Panc1 (cell line): ENCODE results near the gene SBF1. TPM values are rescaled to one million over a fixed set of nuclear protein-coding genes. Genes with fewer than 3 reads are reported as not detected.

Experiments
- ATAC-seq: fragments of 200-7000 bp; cut with Tn5 transposase; 2 replicates; pipeline ENCODE4 v1.9.1; 2020; ENCODE audit warnings: mild to moderate bottlenecking, moderate library complexity
- BruUV-seq: library from RNA; stranded (reverse); fragments of 400-500 nt; replicated peaks from 2 replicates; lab custom pipeline; 2021; lab: Mats Ljungman, UMichigan
- CTCF ChIA-PET: fragments of 300-600 bp; sonication (Branson Sonifier 250); formaldehyde crosslinking; loops from one replicate; lab custom pipeline; 2022; ENCODE audit warnings: antibody characterized with exemption; lab: Charles Lee
- POLR2A ChIA-PET: fragments of 300-600 bp; sonication (Branson Sonifier 250); formaldehyde crosslinking; loops from one replicate; lab custom pipeline; 2022; ENCODE audit warnings: antibody characterized with exemption; lab: Charles Lee
- DNase-seq: peaks from one replicate; pipeline ENCODE4 v3.0.0-alpha.2; 2010; ENCODE audit warnings: low read depth, low spot score
- H3K27ac ChIP-seq: 2 replicates; pipeline ENCODE4 v1.5.1; 2011; ENCODE audit warnings: mild to moderate bottlenecking, low read length, inconsistent platforms
- H3K27me3 ChIP-seq: fragments of 200-500 bp; sonication (Bioruptor generic); 2 replicates; pipeline ENCODE4 v1.6.0; 2014; ENCODE audit warnings: low read length, inconsistent platforms; ENCODE audit not compliant: control insufficient read depth, insufficient read depth
- H3K36me3 ChIP-seq: fragments of 200-500 bp; sonication (Bioruptor generic); 2 replicates; pipeline ENCODE4 v1.5.1; 2014; ENCODE audit warnings: inconsistent platforms, mild to moderate bottlenecking, low read length, moderate library complexity; ENCODE audit not compliant: control insufficient read depth, insufficient read depth
- H3K4me1 ChIP-seq: 2 replicates; pipeline ENCODE4 v1.5.1; 2011; ENCODE audit warnings: inconsistent platforms, mild to moderate bottlenecking, low read length, moderate library complexity; ENCODE audit not compliant: control insufficient read depth, insufficient read depth
- H3K4me3 ChIP-seq, 2 experiments: 2 replicates each; pipeline ENCODE4 v1.5.1; 2011 to 2012; ENCODE audit warnings: low read depth in 2 of 2, low read length in 2 of 2, mild to moderate bottlenecking in 2 of 2, inconsistent platforms in 1 of 2, moderate library complexity in 1 of 2
- H3K9me3 ChIP-seq: fragments of 200-500 bp; sonication (Bioruptor generic); 2 replicates; pipeline ENCODE4 v1.5.1; 2014; ENCODE audit warnings: low read depth, mild to moderate bottlenecking, inconsistent platforms, low read length, moderate library complexity; ENCODE audit not compliant: control insufficient read depth, insufficient read depth
- POLR2AphosphoS5 ChIP-seq: IDR thresholded peaks from 2 replicates; pipeline ENCODE4 v1.6.1; 2012; ENCODE audit warnings: mild to moderate bottlenecking, low read depth, low read length, moderate library complexity
- REST ChIP-seq, 2 experiments: IDR thresholded peaks; 2 replicates each; pipeline ENCODE4 v1.6.1; 2011 to 2012; ENCODE audit warnings: low read depth in 2 of 2, control low read depth in 1 of 2, low read length in 1 of 2, mild to moderate bottlenecking in 1 of 2, moderate library complexity in 1 of 2; ENCODE audit not compliant: insufficient read depth in 1 of 2
- SIN3A ChIP-seq: IDR thresholded peaks from 2 replicates; pipeline ENCODE4 v1.6.1; 2012; ENCODE audit warnings: low read depth, mild to moderate bottlenecking, low read length, moderate library complexity, borderline replicate concordance; ENCODE audit not compliant: insufficient read depth
- TCF7L2 ChIP-seq: IDR thresholded peaks from 2 replicates; pipeline ENCODE4 v1.6.1; 2011; ENCODE audit warnings: mild to moderate bottlenecking, low read depth, low read length, inconsistent platforms
- in situ Hi-C: cut with HindIII; loops from 2 replicates; pipeline ENCODE4 v1.10.0; 2016; ENCODE audit warnings: low sequenced_read_pairs, low pct_unique_long_range_greater_than_20kb
- intact Hi-C: fragments of 100-400 bp; cut with micrococcal nuclease; formaldehyde crosslinking; loops from one replicate; pipeline ENCODE4 v1.10.0; 2022; ENCODE audit not compliant: unreplicated experiment
- total RNA-seq: library from RNA; stranded (reverse); gene quantifications from one replicate; pipeline ENCODE4 v1.2.1, GENCODE V29; 2021; ENCODE audit not compliant: unreplicated experiment
- TF ChIP-seq, protein P1 (sequence below): fragments of 450-650 bp; IDR thresholded peaks from 2 replicates; pipeline ENCODE4 v1.5.1; 2017; ENCODE audit warnings: mild to moderate bottlenecking

Gene SBF1
- total RNA-seq, 1 experiment from 2014 or later = 59.2 TPM

- ChIA-PET POLR2A (no interaction called here), CTCF (no interaction called here)
- H3K4me1 ChIP-seq = peaks cover 11% of the 10 kb centered on the region
- no peak overlapping the region for H3K4me3 ChIP-seq
- no peak for DNase-seq
- BruUV-seq = no TSS peak
- no peaks in the 10 kb centered on the region for H3K27me3 ChIP-seq
- H3K9me3 ChIP-seq = no peaks in the 10 kb centered on the region
- no peak for TF ChIP-seq REST (IDR thresholded peaks at IDR 0.05; ENCODE audit: insufficient read depth in 1 of 2, low read depth in 2 of 2, low read length in 1 of 2)
- no peak for TF ChIP-seq POLR2AphosphoS5
- TF ChIP-seq SIN3A = no peak
- TF ChIP-seq TCF7L2 = no peak
- TF ChIP-seq, protein P1, sequence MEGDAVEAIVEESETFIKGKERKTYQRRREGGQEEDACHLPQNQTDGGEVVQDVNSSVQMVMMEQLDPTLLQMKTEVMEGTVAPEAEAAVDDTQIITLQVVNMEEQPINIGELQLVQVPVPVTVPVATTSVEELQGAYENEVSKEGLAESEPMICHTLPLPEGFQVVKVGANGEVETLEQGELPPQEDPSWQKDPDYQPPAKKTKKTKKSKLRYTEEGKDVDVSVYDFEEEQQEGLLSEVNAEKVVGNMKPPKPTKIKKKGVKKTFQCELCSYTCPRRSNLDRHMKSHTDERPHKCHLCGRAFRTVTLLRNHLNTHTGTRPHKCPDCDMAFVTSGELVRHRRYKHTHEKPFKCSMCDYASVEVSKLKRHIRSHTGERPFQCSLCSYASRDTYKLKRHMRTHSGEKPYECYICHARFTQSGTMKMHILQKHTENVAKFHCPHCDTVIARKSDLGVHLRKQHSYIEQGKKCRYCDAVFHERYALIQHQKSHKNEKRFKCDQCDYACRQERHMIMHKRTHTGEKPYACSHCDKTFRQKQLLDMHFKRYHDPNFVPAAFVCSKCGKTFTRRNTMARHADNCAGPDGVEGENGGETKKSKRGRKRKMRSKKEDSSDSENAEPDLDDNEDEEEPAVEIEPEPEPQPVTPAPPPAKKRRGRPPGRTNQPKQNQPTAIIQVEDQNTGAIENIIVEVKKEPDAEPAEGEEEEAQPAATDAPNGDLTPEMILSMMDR = no peak
- no peak for ATAC-seq
- intact Hi-C loops (no loop called here), in situ Hi-C loops (no loop called here)
- no peak overlapping the region for H3K27ac ChIP-seq
- H3K36me3 ChIP-seq = no peaks in the 10 kb centered on the region; the same call in 1 of the 2 replicates
These were observed 5.2 kb downstream of the SBF1 start for GRCh38 chr22:50469377-50470305.

GRCh38 chr22:50468626-50469025, 6.2 kb downstream of the SBF1 start:
- no TSS peak for BruUV-seq
- intact Hi-C loops = no loop called here
- H3K4me1 ChIP-seq = peaks cover 11% of the 10 kb centered on the region
- no peak for TF ChIP-seq SIN3A
- TF ChIP-seq, protein P1 = no peak
- ATAC-seq (no peak), DNase-seq (no peak)
- ChIA-PET CTCF (interaction anchor here (0.6 kb wide), 1 partner anchor 279 kb away, joined by 8 read pairs; no protein-coding TSS in a partner anchor), POLR2A (no interaction called here)
- in situ Hi-C loops = no loop called here
- H3K36me3 ChIP-seq = 0 out of 2 replicates have a peak, but pooled peaks cover 2% of the 10 kb centered on the region
- no peaks in the 10 kb centered on the region for H3K9me3 ChIP-seq
- H3K27me3 ChIP-seq = no peaks in the 10 kb centered on the region
- no peak overlapping the region for H3K27ac ChIP-seq
- no peak overlapping the region for H3K4me3 ChIP-seq
